Inflammatory macrophage treated with lipopolysaccharide for 4 hours (primary cell): ENCODE data around the gene SLC16A7.
A peak's percentile ranks its signal among the peaks of the same experiment; 100 is the strongest.

Source experiments
- DNase-seq: peaks from one replicate; pipeline ENCODE4 v3.0.0-alpha.2; 2020

Gene SLC16A7

GRCh38 chr12:59672273-59672672 is 76.4 kb downstream of the SLC16A7 start:
- no peak for DNase-seq

DNA sequence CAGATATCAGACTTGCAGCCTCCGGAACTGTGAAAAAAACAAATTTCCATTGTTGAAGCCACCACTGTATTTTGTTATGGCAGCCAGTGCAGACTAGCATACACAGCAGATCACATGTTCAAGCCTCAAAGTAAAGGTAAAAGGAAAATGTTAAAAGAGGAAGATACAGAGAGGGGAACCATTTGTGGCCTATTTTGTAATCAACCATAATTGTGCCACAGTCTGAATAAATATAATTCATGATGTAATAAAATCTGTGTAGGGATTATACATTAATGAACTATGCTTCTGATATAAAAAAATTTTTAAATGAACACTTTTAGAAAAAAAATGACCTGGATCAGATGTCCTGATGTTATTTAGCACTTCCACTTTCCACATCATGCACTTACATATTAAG is 79.6 kb downstream of the SLC16A7 start:
- peak; percentile 31 for DNase-seq

- DNase-seq, result no peak
These were observed 82.0 kb downstream of the SLC16A7 start for GRCh38 chr12:59677857-59678256.

GRCh38 chr12:59678759-59679411 is 83.1 kb downstream of the SLC16A7 start:
- DNase-seq, result no peak

DNA sequence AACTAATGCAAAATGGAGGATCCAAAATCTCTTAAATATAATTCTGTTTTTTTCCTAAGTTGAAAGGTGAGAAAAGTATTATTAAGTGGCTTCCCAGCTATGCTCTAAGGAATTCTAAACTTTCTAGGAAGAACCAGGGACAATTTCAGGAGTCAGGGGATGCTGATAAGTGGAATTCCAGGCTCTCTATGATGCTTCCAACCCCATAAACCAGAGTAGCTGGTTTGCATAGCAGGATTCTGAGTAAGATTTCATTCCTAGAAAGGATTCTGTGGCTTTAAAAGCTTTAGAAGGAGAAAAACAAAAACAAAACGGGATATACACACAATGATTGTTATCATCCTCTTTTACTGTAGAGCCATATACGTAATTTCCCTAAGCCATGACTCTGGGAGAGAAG is 93.9 kb downstream of the SLC16A7 start:
- DNase-seq, result no peak

- DNase-seq, result no peak
These were observed 99.5 kb downstream of the SLC16A7 start for GRCh38 chr12:59695379-59695778.

GRCh38 chr12:59698600-59698999 is 102.8 kb downstream of the SLC16A7 start:
- peak; percentile 90 for DNase-seq

GRCh38 chr12:59699421-59700152 is 103.8 kb downstream of the SLC16A7 start:
- peak; percentile 90 for DNase-seq

- DNase-seq, result no peak
These were observed 104.3 kb downstream of the SLC16A7 start for GRCh38 chr12:59700153-59700450.

GRCh38 chr12:59708064-59708463 is 112.2 kb downstream of the SLC16A7 start:
- DNase-seq, result no peak

- DNase-seq, result no peak
These were observed 112.7 kb downstream of the SLC16A7 start for GRCh38 chr12:59708484-59708883.

- DNase-seq, result no peak
These were observed 114.3 kb downstream of the SLC16A7 start for GRCh38 chr12:59710004-59710628.

DNA sequence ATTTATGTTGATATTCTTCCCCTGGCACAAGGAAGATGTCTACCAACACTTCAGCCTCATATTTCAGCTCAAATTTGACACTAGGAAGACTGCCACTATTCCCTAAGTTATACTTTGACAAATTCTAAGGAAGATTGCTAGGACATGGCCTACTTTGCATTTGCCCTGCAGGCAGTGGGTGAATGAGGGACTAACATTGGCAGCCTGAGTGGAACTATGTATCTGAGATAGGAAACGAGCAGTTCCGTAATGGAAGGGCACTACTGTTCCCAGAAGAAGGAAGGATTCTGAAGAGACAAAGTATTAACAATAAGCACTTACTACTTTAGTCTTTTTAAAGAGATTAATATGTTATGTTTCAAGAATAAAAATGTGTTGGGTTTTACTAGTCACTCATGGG is 115.1 kb downstream of the SLC16A7 start:
- DNase-seq, result no peak

GRCh38 chr12:59715434-59715833 is 119.6 kb downstream of the SLC16A7 start:
- no peak for DNase-seq

DNA sequence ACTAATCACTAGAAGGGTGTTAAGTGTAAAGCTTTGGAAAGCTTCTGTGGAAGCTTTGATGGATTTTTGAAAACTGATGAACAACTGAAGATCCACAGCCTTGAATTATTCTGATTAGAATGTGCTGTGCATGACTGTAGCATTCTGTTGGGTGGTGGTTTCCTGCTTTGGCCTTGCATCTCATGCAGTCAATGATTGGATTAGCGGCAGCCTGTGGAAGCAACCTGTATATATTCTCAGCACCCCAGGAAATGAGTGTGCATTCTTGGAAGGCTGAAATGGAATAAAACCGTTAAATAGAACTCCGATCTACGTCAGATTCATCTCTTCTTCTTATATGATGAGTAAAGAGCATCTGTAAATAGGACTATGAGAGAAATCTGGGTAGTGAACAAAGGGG is 120.2 kb downstream of the SLC16A7 start:
- no peak for DNase-seq

- no peak for DNase-seq
These were observed 121.6 kb downstream of the SLC16A7 start for GRCh38 chr12:59717436-59717835.

GRCh38 chr12:59719701-59720100 is 123.9 kb downstream of the SLC16A7 start:
- DNase-seq, result no peak

GRCh38 chr12:59723520-59723919 is 127.7 kb downstream of the SLC16A7 start:
- no peak for DNase-seq

GRCh38 chr12:59724011-59724695 is 128.3 kb downstream of the SLC16A7 start:
- DNase-seq, result no peak

DNA sequence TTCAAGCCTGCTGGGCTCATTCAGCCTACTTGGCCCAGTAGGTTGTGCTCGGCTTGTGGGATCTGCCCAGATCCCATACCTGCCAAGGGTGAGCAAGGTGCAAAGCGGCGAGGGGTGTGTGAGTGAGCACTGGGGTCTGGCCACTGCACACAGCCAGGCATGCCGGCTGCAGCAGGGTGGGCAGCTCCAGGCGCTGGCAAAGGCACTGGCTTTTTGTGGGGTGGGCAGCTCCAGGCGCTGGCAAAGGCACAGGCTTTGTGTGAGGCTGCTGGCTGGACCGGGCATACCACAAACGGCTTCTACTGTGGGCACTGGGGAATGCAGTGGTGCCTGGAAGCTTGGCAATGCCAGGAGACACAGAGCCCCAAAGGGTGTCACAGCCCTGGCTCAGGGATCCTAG is 137.4 kb downstream of the SLC16A7 start:
- no peak for DNase-seq

GRCh38 chr12:59734371-59734770 is 138.5 kb downstream of the SLC16A7 start:
- no peak for DNase-seq

GRCh38 chr12:59735231-59735630 is 139.4 kb downstream of the SLC16A7 start:
- no peak for DNase-seq

DNA sequence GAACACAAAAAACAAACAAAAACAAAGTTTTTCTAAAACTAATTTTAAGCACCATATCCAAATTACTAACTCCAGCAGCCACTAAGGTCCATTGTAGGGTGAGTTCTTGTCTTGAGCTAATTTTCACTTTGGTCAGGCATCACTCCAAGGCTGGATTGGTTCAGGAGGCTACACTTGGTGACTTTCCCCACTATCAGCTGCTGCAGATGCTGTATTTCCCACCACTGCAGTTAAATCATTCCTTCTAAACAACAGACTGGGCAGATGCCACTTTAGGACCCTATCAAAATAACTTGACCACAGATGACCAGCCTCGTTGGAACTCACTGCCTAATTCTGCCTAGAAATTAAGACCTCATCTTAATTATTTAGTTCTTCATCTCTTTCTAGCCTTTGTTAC is 140.5 kb downstream of the SLC16A7 start:
- DNase-seq, result no peak

DNA sequence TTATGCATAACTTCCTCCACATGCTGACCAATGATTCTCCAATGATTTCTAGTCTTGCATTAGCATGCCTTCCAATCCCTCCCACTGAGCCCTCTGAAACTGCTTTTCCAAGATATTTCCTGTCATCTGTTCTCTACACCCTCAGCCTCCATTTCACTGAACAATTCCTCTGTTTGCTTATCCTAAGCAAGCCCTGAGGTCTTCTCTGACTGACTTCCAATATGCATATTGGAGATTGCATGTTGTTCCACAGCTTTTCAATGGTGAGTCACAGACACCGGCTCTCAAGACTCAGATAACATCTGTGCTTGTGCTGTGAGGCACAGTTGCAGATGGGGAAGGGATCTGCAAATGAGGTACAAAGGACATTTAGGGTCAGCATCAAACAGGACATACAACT is 141.0 kb downstream of the SLC16A7 start:
- DNase-seq, result no peak
